HUES6 (cell line): Measurements from ENCODE around the gene SH3GL1.
"Not testable (repeated sequence)": the region's sequence is repeated elsewhere in the genome, so short reads cannot be mapped to it uniquely, and the experiment has no call there.

Source experiments
- H3K27ac ChIP-seq: 2 replicates; pipeline ENCODE4 v1.7.0; 2013; ENCODE audit warnings: low read depth, mild to moderate bottlenecking, low read length, inconsistent platforms
- H3K27me3 ChIP-seq: 2 replicates; pipeline ENCODE4 v1.6.1; 2013; ENCODE audit warnings: low read length; ENCODE audit not compliant: control insufficient read depth, insufficient read depth
- H3K36me3 ChIP-seq: 2 replicates; pipeline ENCODE4 v1.6.1; 2013; ENCODE audit warnings: low read length; ENCODE audit not compliant: control insufficient read depth, insufficient read depth
- H3K4me1 ChIP-seq: 2 replicates; pipeline ENCODE4 v1.6.1; 2013; ENCODE audit warnings: low read length; ENCODE audit not compliant: control insufficient read depth, insufficient read depth
- H3K4me3 ChIP-seq: 2 replicates; pipeline ENCODE4 v1.5.1; 2013; ENCODE audit warnings: low read depth, low read length
- H3K9ac ChIP-seq: one replicate; pipeline ENCODE4 v1.6.1; 2013; ENCODE audit warnings: mild to moderate bottlenecking, low read length
- H3K9me3 ChIP-seq: 2 replicates; pipeline ENCODE4 v1.6.1; 2013; ENCODE audit warnings: low read depth, low read length; ENCODE audit not compliant: control insufficient read depth, insufficient read depth

Gene SH3GL1

GRCh38 chr19:4358709-4359626 lies 41.4 kb downstream of the SH3GL1 start:
- Histone ChIP-seq H3K4me1 (peaks cover 20% of the 10 kb centered on the region), H3K27ac (no peak overlapping the region), H3K36me3 (peaks cover 69% of the 10 kb centered on the region), H3K9me3 (no peaks in the 10 kb centered on the region), H3K27me3 (no peaks in the 10 kb centered on the region), H3K9ac (no peak overlapping the region), H3K4me3 (no peak overlapping the region)

GRCh38 chr19:4357921-4358326 lies 42.4 kb downstream of the SH3GL1 start:
- Histone ChIP-seq H3K4me1 (peaks cover 20% of the 10 kb centered on the region), H3K4me3 (no peak overlapping the region), H3K9ac (no peak overlapping the region), H3K36me3 (peaks cover 61% of the 10 kb centered on the region), H3K27me3 (no peaks in the 10 kb centered on the region), H3K27ac (no peak overlapping the region), H3K9me3 (no peaks in the 10 kb centered on the region)

GRCh38 chr19:4357095-4357797 lies 43.1 kb downstream of the SH3GL1 start:
- no peaks in the 10 kb centered on the region for H3K27me3 ChIP-seq
- H3K4me1 ChIP-seq: peaks cover 15% of the 10 kb centered on the region
- no peak overlapping the region for H3K27ac ChIP-seq
- no peak overlapping the region for H3K9ac ChIP-seq
- no peaks in the 10 kb centered on the region for H3K9me3 ChIP-seq
- no peak overlapping the region for H3K4me3 ChIP-seq
- H3K36me3 ChIP-seq: peaks cover 54% of the 10 kb centered on the region

- no peaks in the 10 kb centered on the region for H3K4me1 ChIP-seq
- H3K4me3 ChIP-seq: no peak overlapping the region
- H3K36me3 ChIP-seq: peaks cover 40% of the 10 kb centered on the region
- no peak overlapping the region for H3K9ac ChIP-seq
- no peaks in the 10 kb centered on the region for H3K9me3 ChIP-seq
- no peaks in the 10 kb centered on the region for H3K27me3 ChIP-seq
- no peak overlapping the region for H3K27ac ChIP-seq
Measured at GRCh38 chr19:4354897-4355296, 45.5 kb downstream of the SH3GL1 start.

- H3K9me3 ChIP-seq: no peaks in the 10 kb centered on the region
- no peak overlapping the region for H3K4me3 ChIP-seq
- no peak overlapping the region for H3K9ac ChIP-seq
- H3K4me1 ChIP-seq: no peaks in the 10 kb centered on the region
- peaks cover 36% of the 10 kb centered on the region for H3K36me3 ChIP-seq
- no peaks in the 10 kb centered on the region for H3K27me3 ChIP-seq
- no peak overlapping the region for H3K27ac ChIP-seq
Measured at GRCh38 chr19:4354282-4354681, 46.1 kb downstream of the SH3GL1 start.

GRCh38 chr19:4352701-4353121 lies 47.6 kb downstream of the SH3GL1 start:
- Histone ChIP-seq H3K4me3 (no peak overlapping the region), H3K9ac (no peak overlapping the region), H3K4me1 (no peaks in the 10 kb centered on the region), H3K36me3 (peaks cover 29% of the 10 kb centered on the region), H3K9me3 (no peaks in the 10 kb centered on the region), H3K27me3 (no peaks in the 10 kb centered on the region), H3K27ac (no peak overlapping the region)

- no peak overlapping the region for H3K27ac ChIP-seq
- H3K9ac ChIP-seq: no peak overlapping the region
- peaks cover 32% of the 10 kb centered on the region for H3K36me3 ChIP-seq
- H3K4me3 ChIP-seq: no peak overlapping the region
- H3K27me3 ChIP-seq: no peaks in the 10 kb centered on the region
- H3K4me1 ChIP-seq: no peaks in the 10 kb centered on the region
- H3K9me3 ChIP-seq: no peaks in the 10 kb centered on the region
Measured at GRCh38 chr19:4350726-4351125, 49.6 kb downstream of the SH3GL1 start.

- no peaks in the 10 kb centered on the region for H3K4me1 ChIP-seq
- no peaks in the 10 kb centered on the region for H3K9me3 ChIP-seq
- H3K27ac ChIP-seq: no peak overlapping the region
- peaks cover 37% of the 10 kb centered on the region for H3K36me3 ChIP-seq
- H3K9ac ChIP-seq: no peak overlapping the region
- no peak overlapping the region for H3K4me3 ChIP-seq
- no peaks in the 10 kb centered on the region for H3K27me3 ChIP-seq
Measured at GRCh38 chr19:4350111-4350510, 50.2 kb downstream of the SH3GL1 start.

- H3K4me3 ChIP-seq, H3K9me3 ChIP-seq, H3K9ac ChIP-seq, H3K27ac ChIP-seq, H3K4me1 ChIP-seq, H3K27me3 ChIP-seq: not testable (repeated sequence)
- peaks cover 31% of the 10 kb centered on the region for H3K36me3 ChIP-seq
Measured at GRCh38 chr19:4349225-4349624, 51.1 kb downstream of the SH3GL1 start.

- Histone ChIP-seq H3K27ac (no peak overlapping the region), H3K4me1 (0 out of 2 replicates have a peak, but pooled peaks cover 4% of the 10 kb centered on the region), H3K4me3 (no peak overlapping the region), H3K36me3 (peaks cover 26% of the 10 kb centered on the region), H3K9me3 (no peaks in the 10 kb centered on the region), H3K27me3 (no peaks in the 10 kb centered on the region), H3K9ac (no peak overlapping the region)
Measured at GRCh38 chr19:4347521-4347920, 52.8 kb downstream of the SH3GL1 start.

GRCh38 chr19:4346020-4346383 lies 54.3 kb downstream of the SH3GL1 start:
- Histone ChIP-seq H3K4me1 (peaks cover 4% of the 10 kb centered on the region; the same call in 1 of the 2 replicates), H3K27me3 (no peaks in the 10 kb centered on the region), H3K36me3 (peaks cover 26% of the 10 kb centered on the region), H3K9ac (no peak overlapping the region), H3K27ac (no peak overlapping the region), H3K9me3 (no peaks in the 10 kb centered on the region), H3K4me3 (no peak overlapping the region)
